NCI-H1694 (cell line): ENCODE data around the gene TCF25.

Source experiments
- DNase-seq: peaks from one replicate; lab custom pipeline; 2025; lab: John Stamatoyannopoulos, UW

TCF25 gene

DNA sequence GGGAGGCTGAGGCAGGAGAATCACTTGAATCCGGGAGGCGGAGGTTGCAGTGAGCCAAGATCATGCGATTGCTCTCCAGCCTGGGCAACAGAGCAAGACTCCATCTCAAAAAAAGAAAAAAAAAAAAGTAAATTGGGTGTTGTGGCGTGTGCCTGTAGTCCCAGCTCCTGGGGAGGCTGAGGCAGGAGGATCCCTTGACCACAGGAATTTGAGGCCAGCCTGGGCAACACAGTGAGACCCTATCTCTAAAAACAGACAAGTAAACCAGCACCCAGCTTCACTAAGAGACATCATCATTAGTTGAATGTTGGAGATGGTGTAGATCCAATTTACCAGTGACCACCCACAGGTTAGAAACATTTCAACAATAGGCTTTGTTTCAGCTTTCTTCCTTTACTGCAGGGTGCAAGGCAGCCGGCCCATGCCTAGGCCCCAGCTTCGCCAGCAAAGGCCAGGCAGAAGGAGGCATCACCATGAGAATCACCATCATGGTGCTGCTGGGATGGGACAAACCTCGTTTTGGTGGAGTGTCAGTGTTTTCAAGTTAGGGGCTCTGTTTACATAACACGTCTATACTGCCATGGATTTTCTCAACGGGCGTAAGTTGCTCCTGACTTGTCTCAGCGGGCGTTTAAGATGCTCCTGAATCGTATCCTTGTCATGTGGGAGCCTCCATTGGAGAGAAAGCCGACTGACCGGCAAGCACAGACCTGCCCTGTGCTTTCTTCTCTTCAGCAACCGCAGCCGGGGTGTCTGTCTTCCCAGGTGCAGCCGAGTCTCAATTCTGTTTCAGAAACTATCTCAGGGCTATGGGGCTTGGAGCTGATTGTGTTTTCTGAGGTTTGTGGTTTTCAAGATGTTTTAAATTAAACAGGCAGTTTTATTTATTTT is 7.3 kb downstream of the TCF25 start:
- no peak for DNase-seq

- no peak for DNase-seq
Measured at GRCh38 chr16:89881368-89881730, 8.0 kb downstream of the TCF25 start.

DNA sequence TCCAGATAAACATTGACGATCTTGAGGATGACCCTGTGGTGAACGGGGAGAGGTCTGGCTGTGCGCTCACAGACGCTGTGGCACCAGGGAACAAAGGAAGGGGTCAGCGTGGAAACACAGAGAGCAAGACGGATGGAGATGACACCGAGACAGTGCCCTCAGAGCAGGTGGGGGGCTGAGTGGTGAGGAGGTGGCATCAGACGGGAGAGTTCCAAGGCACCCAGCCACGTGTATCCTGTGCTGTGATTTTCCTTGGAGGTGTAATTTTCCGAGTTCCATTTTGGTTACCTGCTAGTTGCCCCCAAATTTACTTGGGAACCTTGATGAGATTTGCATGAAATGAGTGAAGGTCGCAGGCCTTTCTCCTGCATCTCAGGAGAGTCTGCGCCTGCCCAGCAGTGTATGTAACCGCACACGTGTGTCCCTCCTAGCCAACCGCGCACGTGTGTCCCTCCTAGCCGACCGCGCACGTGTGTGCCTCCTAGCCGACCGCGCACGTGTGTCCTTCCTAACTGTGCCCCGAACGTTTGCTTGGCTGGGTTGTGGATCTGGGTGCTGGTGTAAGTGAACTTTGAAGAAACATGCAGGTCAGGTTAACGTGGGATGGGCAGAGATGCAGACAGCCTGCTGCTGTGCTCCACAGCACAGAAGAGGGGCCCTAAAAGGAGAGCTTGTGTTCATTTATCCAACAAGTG is 10.1 kb downstream of the TCF25 start:
- no peak for DNase-seq

DNA sequence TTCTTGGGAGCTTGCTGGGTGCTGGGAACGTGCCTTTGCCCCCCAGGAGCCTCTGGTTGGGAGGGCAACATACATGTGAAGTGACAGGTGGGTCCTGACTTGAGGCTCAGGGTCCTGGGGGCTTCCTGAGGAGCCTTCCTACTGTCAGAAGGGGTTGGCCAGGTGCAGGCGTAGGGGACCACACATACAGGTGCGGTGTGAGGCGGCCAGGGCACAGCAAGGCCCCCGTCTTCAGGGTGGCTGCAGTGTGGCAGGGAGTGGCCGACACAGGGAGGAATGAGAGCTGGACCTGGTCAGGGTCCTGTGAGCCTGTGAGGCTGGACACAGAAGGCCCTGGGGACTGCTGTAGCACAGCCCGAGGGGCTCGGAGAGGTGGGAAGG is 10.6 kb downstream of the TCF25 start:
- DNase-seq, result no peak

DNA sequence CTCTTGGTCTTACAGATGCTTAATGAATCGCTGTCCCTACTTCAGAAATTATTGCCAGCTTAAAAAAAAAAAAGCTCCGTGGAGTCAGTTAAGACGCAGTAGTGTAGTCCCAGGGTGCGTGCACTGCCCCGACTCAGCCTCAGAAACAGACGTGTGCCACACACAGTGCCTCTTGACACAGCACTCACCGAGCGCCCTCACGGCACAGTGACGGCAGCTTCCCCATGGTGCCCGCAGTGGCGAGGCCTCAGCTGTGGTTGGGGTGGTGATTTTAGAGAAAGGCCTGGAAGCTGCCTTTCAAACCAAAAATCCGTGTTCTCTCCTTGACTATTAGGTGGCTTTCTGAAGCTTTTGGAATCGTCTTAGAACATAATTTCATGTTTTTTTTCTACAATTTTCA is 13.9 kb downstream of the TCF25 start:
- DNase-seq, result no peak

DNA sequence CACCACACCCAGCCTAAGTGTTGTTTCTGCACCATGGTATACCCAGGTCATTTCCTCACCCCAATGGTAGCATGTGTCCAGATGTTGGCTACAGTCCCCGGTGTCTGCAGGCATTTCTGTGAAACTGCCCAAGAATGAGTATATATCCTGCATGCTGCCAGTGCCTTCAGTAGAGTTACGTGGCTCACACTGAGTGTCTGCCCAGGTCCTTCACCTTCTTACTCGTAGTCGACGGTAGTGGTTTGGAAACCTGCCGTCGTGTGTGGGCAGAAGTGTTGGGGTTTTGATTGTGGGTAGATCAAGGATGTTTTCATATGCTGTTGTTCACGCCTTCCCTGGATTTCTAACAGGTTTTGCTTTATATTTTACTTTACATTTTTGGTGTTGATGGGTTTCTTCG is 16.8 kb downstream of the TCF25 start:
- no peak for DNase-seq

GRCh38 chr16:89890886-89891657 is 17.7 kb downstream of the TCF25 start:
- DNase-seq, result no peak

GRCh38 chr16:89892055-89892630 is 18.8 kb downstream of the TCF25 start:
- no peak for DNase-seq

DNA sequence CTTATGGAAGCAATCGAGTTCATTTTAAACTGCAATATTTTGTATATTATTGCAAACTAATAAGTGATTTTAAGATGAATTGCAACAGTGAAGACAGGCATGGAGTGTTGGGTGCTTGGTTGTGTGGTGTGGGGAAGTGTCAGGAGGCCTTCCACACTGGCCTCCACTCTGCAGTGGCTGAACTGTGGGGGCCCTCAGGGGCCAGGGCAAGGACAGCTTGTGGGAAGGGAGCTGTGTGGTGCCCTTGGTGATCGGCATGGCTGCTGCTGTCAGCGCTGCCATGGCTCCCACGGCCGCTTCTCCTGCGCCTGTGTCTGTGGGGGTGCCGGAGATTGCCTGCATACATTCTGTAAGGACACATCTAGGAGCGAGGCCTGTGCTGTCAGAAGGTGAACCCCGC is 19.2 kb downstream of the TCF25 start:
- DNase-seq, result no peak

GRCh38 chr16:89893642-89894548 is 20.5 kb downstream of the TCF25 start:
- DNase-seq, result no peak

DNA sequence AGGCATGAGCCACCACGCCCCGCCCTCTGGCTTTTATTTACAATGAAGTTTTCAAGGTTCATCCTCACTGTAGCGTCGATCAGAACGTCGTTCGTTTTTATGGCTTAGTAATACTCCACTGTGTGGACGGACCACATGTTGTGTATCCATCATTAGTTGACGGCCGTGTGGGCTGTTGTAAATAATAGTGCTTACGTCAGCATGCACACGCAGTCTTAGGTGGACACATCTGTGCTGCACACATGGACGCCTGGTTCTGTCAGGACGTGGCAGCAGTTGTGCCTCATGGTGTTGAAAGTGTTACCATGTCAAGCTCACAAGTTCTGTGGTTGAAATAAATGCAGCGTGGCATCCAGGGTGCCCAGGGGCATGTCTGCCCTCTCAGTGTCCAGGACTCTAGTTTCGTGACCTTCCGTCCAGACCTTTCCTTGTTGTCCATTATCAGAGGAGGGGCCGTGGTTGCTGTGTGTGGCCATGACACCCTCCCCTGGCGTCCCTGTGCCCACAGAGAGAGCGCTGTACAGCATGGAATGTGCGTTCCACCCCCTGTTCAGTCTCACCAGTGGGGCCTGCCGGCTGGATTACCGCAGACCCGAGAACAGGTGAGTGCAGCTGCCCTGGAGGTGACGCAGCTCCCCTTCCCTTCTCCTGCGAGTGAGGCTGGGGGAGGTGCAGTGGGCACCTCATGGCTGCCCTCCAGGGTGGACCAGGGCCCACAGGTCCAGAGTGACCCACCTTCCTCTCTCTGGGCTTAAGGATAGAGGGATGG is 22.3 kb downstream of the TCF25 start:
- DNase-seq, result no peak

DNA sequence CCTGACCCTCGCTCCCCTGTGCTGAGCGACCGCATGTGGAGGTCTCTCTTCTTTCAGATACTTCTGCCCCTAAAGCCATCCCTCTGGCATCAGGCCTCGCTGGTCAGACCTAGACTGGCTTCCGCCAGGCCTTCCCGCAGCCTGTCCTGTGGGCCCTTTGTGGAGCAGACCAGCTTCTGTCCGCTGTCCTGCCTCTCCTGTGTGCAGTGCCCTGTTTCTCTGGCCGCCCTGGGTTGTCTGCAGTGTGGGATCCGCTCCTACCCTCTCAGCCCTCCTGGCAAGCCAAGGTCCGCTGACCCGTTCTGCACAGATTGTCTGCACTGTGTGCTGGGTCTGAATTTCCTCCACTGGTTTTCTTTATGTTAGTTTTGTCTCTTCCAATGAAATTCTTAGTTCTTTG is 23.8 kb downstream of the TCF25 start:
- DNase-seq, result no peak

- DNase-seq, result no peak
Measured at GRCh38 chr16:89898201-89898967, 25.0 kb downstream of the TCF25 start.

- no peak for DNase-seq
Measured at GRCh38 chr16:89899879-89900481, 26.6 kb downstream of the TCF25 start.

DNA sequence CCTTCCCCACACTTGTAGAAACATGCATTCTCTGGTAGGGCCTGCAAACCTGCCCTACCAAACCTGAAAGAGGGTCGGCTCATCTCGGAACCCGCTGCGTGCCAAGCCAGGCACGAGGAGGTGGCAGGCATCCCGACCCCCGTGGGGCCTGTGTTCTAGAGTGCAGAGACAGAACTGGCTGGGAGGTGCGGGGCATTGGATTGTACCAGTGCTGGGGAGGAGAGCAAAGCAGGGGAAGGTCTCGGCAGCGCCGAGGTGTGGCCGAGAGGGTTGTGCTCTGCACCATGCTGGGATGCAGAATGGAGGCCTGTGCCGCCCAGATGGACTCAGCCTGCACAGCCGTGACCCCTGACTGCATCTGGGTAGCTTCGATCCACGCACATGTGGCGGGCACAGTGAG is 27.5 kb downstream of the TCF25 start:
- no peak for DNase-seq

DNA sequence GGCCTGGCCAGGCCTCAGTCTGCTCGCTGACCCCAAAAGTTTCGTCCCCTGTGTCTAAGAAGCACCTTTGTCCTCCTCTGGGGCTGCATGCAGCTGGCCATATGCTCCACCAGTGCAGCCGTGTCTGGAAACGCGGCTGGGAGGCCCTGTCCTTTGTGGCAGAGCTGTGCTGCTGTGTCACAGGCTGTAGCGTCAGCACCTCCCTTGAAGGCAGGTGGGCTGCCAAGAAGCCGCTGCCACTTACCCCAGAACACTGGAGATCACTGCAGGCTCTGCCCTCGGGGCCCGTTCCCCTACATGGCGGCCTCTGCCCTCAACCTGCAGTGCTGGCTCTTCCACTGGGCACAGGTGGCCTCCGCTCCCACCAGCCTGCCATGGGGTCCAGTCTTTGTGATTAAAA is 29.6 kb downstream of the TCF25 start:
- no peak for DNase-seq

DNA sequence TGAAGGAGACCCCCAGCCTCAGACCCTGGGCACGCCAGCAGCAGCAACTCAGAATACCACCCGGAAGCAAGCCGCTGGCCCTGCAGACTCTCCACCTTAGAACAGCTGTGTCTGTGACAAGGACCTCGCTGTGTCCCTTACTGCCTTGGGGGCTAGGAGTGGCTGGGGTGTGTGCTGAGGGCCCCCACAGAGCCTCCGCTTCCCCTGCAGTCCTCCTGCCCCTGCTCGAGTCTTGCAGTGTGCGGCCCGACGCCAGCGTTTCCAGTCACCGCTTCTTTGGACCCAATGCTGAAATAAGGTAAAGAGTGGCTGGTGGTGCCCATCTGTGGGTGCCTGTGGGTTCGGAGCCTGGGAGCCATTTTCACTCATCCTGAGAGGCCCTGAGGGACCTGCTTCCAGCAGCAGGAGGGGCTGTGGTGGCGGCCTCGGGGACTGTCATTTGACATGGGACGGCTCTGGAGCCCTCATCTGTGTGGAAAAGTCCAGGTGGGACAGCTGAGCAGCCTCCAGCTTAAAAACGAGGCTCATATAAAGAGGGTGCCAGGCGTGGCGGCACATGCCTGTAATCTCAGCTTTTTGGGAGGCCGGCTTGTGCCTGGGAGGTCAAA is 30.6 kb downstream of the TCF25 start:
- DNase-seq, result no peak

- DNase-seq, result no peak
Measured at GRCh38 chr16:89904606-89905510, 31.5 kb downstream of the TCF25 start.
